K562 (cell line): ENCODE results near the gene COA5. TPM values are rescaled to one million over a fixed set of nuclear protein-coding genes. Genes with fewer than 3 reads are reported as not detected.

Experiments used
- ATAC-seq: fragments of 200-7000 bp; cut with Tn5 transposase; 3 replicates; pipeline ENCODE4 v1.9.1; 2020; ENCODE audit warnings: moderate library complexity
- BruUV-seq: library from RNA; stranded (reverse); fragments of 400-500 nt; replicated peaks from 2 replicates; lab custom pipeline; 2021; lab: Mats Ljungman, UMichigan
- CTCF ChIA-PET: fragments of 300-600 bp; formaldehyde crosslinking; extraction: SDS; loops from one replicate; lab custom pipeline; 2021; ENCODE audit warnings: low intra/inter-chr PET ratio; lab: Yijun Ruan, JAX
- POLR2A ChIA-PET: fragments of 300-600, 350-650 bp; sonication (Branson Sonifier 250); formaldehyde crosslinking; extraction: SDS; loops from one replicate; lab custom pipeline; 2021; ENCODE audit warnings: antibody characterized with exemption, inconsistent platforms; lab: Yijun Ruan, JAX
- DNase-seq, 4 experiments: peaks; one replicate each; pipeline versions ENCODE4 v3.0.0 to v3.0.0-alpha.2; 2011 to 2018; ENCODE audit warnings: low spot score in 3 of 4, mixed read lengths in 3 of 4; ENCODE audit errors: extremely low read depth in 1 of 4
- FAIRE-seq: peaks from 2 replicates; lab custom pipeline; 2011; peaks lifted over from hg19 to GRCh38; lab: Jason Lieb, UNC
- H2AFZ ChIP-seq: 2 replicates; pipeline ENCODE4 v1.6.0; 2011; ENCODE audit warnings: low read depth, low read length, control low read depth, inconsistent platforms
- H3K27ac ChIP-seq: fragments of 200-600 bp; 3 replicates; pipeline ENCODE4 v1.8.0; 2011; ENCODE audit warnings: low read depth, mild to moderate bottlenecking, control low read depth, inconsistent platforms, low read length, moderate library complexity, mixed read lengths; ENCODE audit errors: extremely low read depth
- H3K27me3 ChIP-seq, 2 experiments: fragments of 300-600 bp in 1 of 2; 2 replicates in 1 of 2; 3 replicates in 1 of 2; pipeline versions ENCODE4 v1.6.0 to v1.8.0; 2011; ENCODE audit warnings: inconsistent platforms in 2 of 2, low read length in 2 of 2, mild to moderate bottlenecking in 1 of 2, mixed read lengths in 1 of 2, moderate library complexity in 1 of 2; ENCODE audit not compliant: control insufficient read depth in 2 of 2, insufficient read depth in 2 of 2
- H3K36me3 ChIP-seq: fragments of 300-600 bp; 3 replicates; pipeline ENCODE4 v1.8.0; 2011; ENCODE audit warnings: mild to moderate bottlenecking, low read length, inconsistent platforms; ENCODE audit not compliant: control insufficient read depth, insufficient read depth
- H3K4me1 ChIP-seq, 2 experiments: fragments of 200-600 bp in 1 of 2; replicated peaks in 1 of 2; 2 replicates in 1 of 2; 3 replicates in 1 of 2; pipeline versions ENCODE4 v1.5.1 to v1.8.0; 2011; ENCODE audit warnings: inconsistent platforms in 2 of 2, low read length in 2 of 2, mild to moderate bottlenecking in 1 of 2, mixed read lengths in 1 of 2, moderate library complexity in 1 of 2; ENCODE audit not compliant: control insufficient read depth in 2 of 2, insufficient read depth in 2 of 2
- H3K4me2 ChIP-seq: 2 replicates; pipeline ENCODE4 v1.6.1; 2011; ENCODE audit warnings: low read length, control low read depth, inconsistent platforms, mixed read lengths; ENCODE audit not compliant: insufficient read depth
- H3K4me3 ChIP-seq: fragments of 200-600 bp; sonication (generic), shearing (Covaris generic); 2 replicates; pipeline ENCODE4 v1.5.1; 2016; ENCODE audit warnings: control low read depth, inconsistent platforms
- H3K79me2 ChIP-seq: fragments of 200-600 bp; 3 replicates; pipeline ENCODE4 v1.8.0; 2011; ENCODE audit warnings: low read length, inconsistent platforms; ENCODE audit not compliant: control insufficient read depth, insufficient read depth
- H3K9ac ChIP-seq, 2 experiments: 2 replicates each; pipeline versions ENCODE4 v1.6.0 to v1.6.1; 2011; ENCODE audit warnings: low read depth in 2 of 2, low read length in 2 of 2, control low read depth in 1 of 2, inconsistent platforms in 1 of 2, mild to moderate bottlenecking in 1 of 2, mixed read lengths in 1 of 2; ENCODE audit not compliant: insufficient read depth in 1 of 2
- H3K9me1 ChIP-seq: one replicate; pipeline ENCODE4 v1.6.0; 2011; ENCODE audit warnings: inconsistent platforms, mild to moderate bottlenecking, low read length, moderate library complexity; ENCODE audit not compliant: control insufficient read depth, insufficient read depth
- H3K9me3 ChIP-seq: replicated peaks from 2 replicates; pipeline ENCODE4 v1.5.1; 2011; ENCODE audit warnings: low read depth, low read length, inconsistent platforms; ENCODE audit not compliant: control insufficient read depth, insufficient read depth
- H4K20me1 ChIP-seq: replicated peaks from 2 replicates; pipeline ENCODE4 v1.6.1; 2011; ENCODE audit warnings: low read length, inconsistent platforms, mixed read lengths; ENCODE audit not compliant: control insufficient read depth, insufficient read depth
- MAFF ChIP-seq: IDR thresholded peaks from 2 replicates; pipeline ENCODE4 v1.6.1; 2012; ENCODE audit warnings: low read length, improper control_type of control experiment
- SP1 ChIP-seq: sonication (generic); formaldehyde crosslinking; IDR thresholded peaks from 2 replicates; pipeline ENCODE4 v1.8.1; 2022; ENCODE audit warnings: mild to moderate bottlenecking, missing genetic modification reagents
- ZBTB17 ChIP-seq: fragments of 450-650 bp; formaldehyde crosslinking; IDR thresholded peaks from 2 replicates; pipeline ENCODE4 v1.4.0; 2020; ENCODE audit warnings: mild to moderate bottlenecking
- ZNF175 ChIP-seq: fragments of 200-800 bp; sonication (Bioruptor generic); IDR thresholded peaks from 2 replicates; pipeline ENCODE4 v1.6.1; 2016; ENCODE audit warnings: low read depth, mild to moderate bottlenecking, missing genetic modification characterization, missing compliant biosample characterization
- ZNF224 ChIP-seq: sonication (generic); formaldehyde crosslinking; IDR thresholded peaks from 2 replicates; pipeline ENCODE4 v1.8.0; 2022; ENCODE audit warnings: mild to moderate bottlenecking, missing genetic modification reagents
- ZNF282 ChIP-seq: sonication (generic); formaldehyde crosslinking; IDR thresholded peaks from 2 replicates; pipeline ENCODE4 v1.8.1; 2023; ENCODE audit warnings: missing genetic modification reagents
- WGBS: fragments of 100-300 bp; shearing (Covaris generic); methylation state at CpG from one replicate; pipeline ENCODE4 v1.1.6; 2016; ENCODE audit warnings: low coverage, mixed read lengths; ENCODE audit not compliant: insufficient coverage; ENCODE audit errors: missing lambda C conversion rate; 5-methylcytosine and 5-hydroxymethylcytosine counted together
- in situ Hi-C: fragments of 300-500 bp; cut with MboI; formaldehyde crosslinking; loops from 4 replicates; pipeline ENCODE4 v1.15.0; 2018; ENCODE audit warnings: inconsistent platforms, mixed read lengths
- intact Hi-C: fragments of 100-400 bp; cut with micrococcal nuclease; formaldehyde crosslinking; loops from 2 replicates; pipeline ENCODE4 v1.14.2; 2022
- polyA plus RNA-seq, 8 experiments: library from polyadenylated mRNA; depleted of rRNA in 4 of 8; stranded (reverse) in 5 of 8; unstranded in 3 of 8; fragments of >200 nt; fragmentation: Nextera tagmentation in 2 of 8; fragmentation: Illumina TruSeq in 1 of 8; extraction: Ambion mirVana in 2 of 8; extraction: Trizol in 1 of 8; gene quantifications; 2 replicates each; pipeline versions ENCODE4 v1.2.1 to v1.2.3, GENCODE V29; 2011 to 2014; ENCODE audit warnings: inconsistent platforms in 1 of 8, missing spikeins in 1 of 8
- total RNA-seq, 7 experiments: library from RNA; depleted of rRNA in 6 of 7; stranded (reverse); fragments of >200 nt in 6 of 7; fragmentation: Illumina TruSeq in 2 of 7; extraction: Trizol in 2 of 7; gene quantifications; 2 replicates each; pipeline versions ENCODE4 v1.2.1 to v1.2.3, GENCODE V29; 2011 to 2021; ENCODE audit warnings: low replicate concordance in 1 of 7

COA5 gene
- total and polyA plus RNA-seq, 9 of the 15 experiments (the other 6 are each of a cell fraction or from before 2014, with no cell fraction given) = 17.9 to 77.6 (median 33.4) TPM

DNA sequence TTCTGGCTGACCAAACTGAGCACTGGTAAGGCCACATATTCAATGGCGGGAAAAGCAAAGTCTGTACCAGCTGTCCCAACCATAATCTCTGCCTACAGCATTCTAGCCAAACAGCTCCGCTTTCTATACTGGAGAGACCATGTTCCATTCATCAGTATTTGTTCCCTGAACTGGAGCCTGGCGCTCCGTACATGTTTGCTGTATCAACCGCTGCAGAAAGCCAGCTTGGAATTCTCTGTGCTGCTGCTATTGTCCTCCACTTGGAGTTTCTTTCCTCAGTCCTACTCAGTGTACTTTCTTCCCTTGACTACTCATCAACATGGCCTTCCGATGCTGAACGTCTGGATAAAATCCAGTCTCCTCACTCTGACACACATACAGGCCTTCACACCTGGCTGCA lies 1.9 kb downstream of the COA5 start:
- no peak for FAIRE-seq
- ATAC-seq = no peak
- ChIA-PET POLR2A (interaction anchor here (1.2 to 1.4 kb wide), 3 partner anchors 10 to 46 kb away, joined by 3 read pairs; no protein-coding TSS in a partner anchor), CTCF (no interaction called here)
- Histone ChIP-seq H3K4me3 (no peak overlapping the region), H3K79me2 (peaks cover 64% of the 10 kb centered on the region), H3K9me3 (no peaks in the 10 kb centered on the region), H2AFZ (no peak overlapping the region), H3K4me1 (peaks cover 17 to 28% of the 10 kb centered on the region in 2 experiments), H3K9me1 (peaks cover 5% of the 10 kb centered on the region), H4K20me1 (no peaks in the 10 kb centered on the region; the same call in 1 of the 2 replicates), H3K36me3 (peaks cover 60% of the 10 kb centered on the region), H3K4me2 (no peak overlapping the region; the same call in 1 of the 2 replicates), H3K27me3 (no peaks in the 10 kb centered on the region), H3K9ac (0 out of 4 replicates have a peak overlapping the region, but pooled peaks of 1 of the 2 experiments have one; percentile 61), H3K27ac (no peak overlapping the region)
- 86% methylated on average over 6 of the region's 7 CpGs for WGBS
- TF ChIP-seq ZBTB17 (CRISPR knock-in tag) = no peak
- no peak for TF ChIP-seq MAFF
- DNase-seq = no peak
- intact Hi-C loops = no loop called here
- in situ Hi-C loops = no loop called here
- BruUV-seq = no TSS peak

DNA sequence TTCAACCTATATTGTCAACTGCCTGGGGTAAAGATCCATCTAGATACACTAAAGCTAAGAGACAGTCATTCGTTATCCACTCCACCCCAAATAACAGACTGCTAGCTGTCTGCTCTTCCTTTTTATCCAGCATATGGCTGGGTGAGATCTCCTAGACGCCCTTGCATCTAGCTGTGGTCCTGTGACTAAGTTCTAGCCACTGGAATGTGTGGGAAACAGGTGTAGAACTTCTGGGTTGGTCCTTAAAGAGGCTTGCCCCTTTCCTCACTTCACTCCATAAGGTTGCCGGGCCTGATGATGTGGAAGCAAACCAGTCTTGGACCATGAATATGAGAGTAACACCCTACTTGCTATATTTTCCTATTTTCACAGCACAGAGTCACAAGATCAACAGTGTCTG lies 3.2 kb downstream of the COA5 start:
- peaks cover 17% of the 10 kb centered on the region in 2 experiments for H3K4me1 ChIP-seq
- H3K9ac ChIP-seq = no peak overlapping the region
- H3K4me2 ChIP-seq = no peak overlapping the region
- no peaks in the 10 kb centered on the region for H3K27me3 ChIP-seq
- no peak for FAIRE-seq
- CTCF ChIA-PET = no interaction called here
- in situ Hi-C loops = no loop called here
- TF ChIP-seq ZNF282 (CRISPR knock-in tag) (no peak), ZNF175 (CRISPR knock-in tag) (no peak), ZNF224 (no peak), SP1 (CRISPR knock-in tag) (no peak)
- TF ChIP-seq, all 486 proteins: peak for 0
- intact Hi-C loops = no loop called here
- Histone ChIP-seq H2AFZ (no peak overlapping the region), H3K36me3 (peaks cover 57% of the 10 kb centered on the region; the same call in 2 of the 3 replicates), H4K20me1 (no peaks in the 10 kb centered on the region; the same call in 1 of the 2 replicates), H3K79me2 (peaks cover 56% of the 10 kb centered on the region), H3K9me3 (no peaks in the 10 kb centered on the region), H3K27ac (no peak overlapping the region), H3K4me3 (no peak overlapping the region), H3K9me1 (peaks cover 5% of the 10 kb centered on the region)
- POLR2A ChIA-PET = no interaction called here
- no TSS peak for BruUV-seq
- ATAC-seq (no peak), DNase-seq (no peak)
- 61% methylated on average over 3 of the region's 3 CpGs for WGBS
